K562 (cell line): ENCODE data around the gene GPSM3. TPM values are rescaled to one million over a fixed set of nuclear protein-coding genes. Genes with fewer than 3 reads are reported as not detected.

Experiments
- BACH1 ChIP-seq: fragments of 200-800 bp; sonication (Bioruptor generic); IDR thresholded peaks from 2 replicates; pipeline ENCODE4 v1.6.1; 2016; ENCODE audit warnings: missing genetic modification characterization, missing compliant biosample characterization
- BRD9 ChIP-seq: fragments of 450-650 bp; IDR thresholded peaks from 2 replicates; pipeline ENCODE4 v1.6.1; 2018; ENCODE audit warnings: low read depth; ENCODE audit not compliant: partially characterized antibody
- BRF2 ChIP-seq: IDR thresholded peaks from 3 replicates; pipeline ENCODE4 v1.6.1; 2011; ENCODE audit warnings: borderline replicate concordance, mild to moderate bottlenecking; ENCODE audit not compliant: insufficient read length, insufficient read depth
- CHCHD3 ChIP-seq: fragments of 250-450 bp; sonication (Bioruptor Pico); IDR thresholded peaks from 2 replicates; pipeline ENCODE4 v2.1.2; 2022; ENCODE audit warnings: mild to moderate bottlenecking
- GTF2B ChIP-seq: IDR thresholded peaks from 2 replicates; pipeline ENCODE4 v1.6.1; 2011; ENCODE audit not compliant: insufficient read length; ENCODE audit errors: extremely low read depth
- HMGN3 ChIP-seq: IDR thresholded peaks from 2 replicates; pipeline ENCODE4 v1.6.1; 2011; ENCODE audit warnings: borderline replicate concordance, low read depth, mild to moderate bottlenecking, mixed read lengths, low read length; ENCODE audit not compliant: insufficient read length; ENCODE audit errors: extremely low read depth
- KLF10 ChIP-seq: fragments of 250-450 bp; sonication (Bioruptor Pico); IDR thresholded peaks from 2 replicates; pipeline ENCODE4 v1.6.1; 2021; ENCODE audit warnings: matching md5 sums
- MIER1 ChIP-seq: fragments of 450-650 bp; IDR thresholded peaks from 2 replicates; pipeline ENCODE4 v1.6.1; 2016; ENCODE audit warnings: antibody characterized with exemption, mild to moderate bottlenecking, low read depth
- MITF ChIP-seq: IDR thresholded peaks from 2 replicates; pipeline ENCODE4 v1.6.1; 2014; ENCODE audit warnings: antibody characterized with exemption
- MTA1 ChIP-seq: fragments of 450-650 bp; IDR thresholded peaks from 2 replicates; pipeline ENCODE4 v1.6.1; 2017; ENCODE audit warnings: borderline replicate concordance
- MTF1 ChIP-seq: fragments of 250-450 bp; sonication (Bioruptor Pico); IDR thresholded peaks from 2 replicates; pipeline ENCODE4 v1.9.0; 2021; ENCODE audit warnings: moderate library complexity, mild to moderate bottlenecking, inconsistent platforms, borderline replicate concordance
- NFE2L1 ChIP-seq: fragments of 450-650 bp; IDR thresholded peaks from 2 replicates; pipeline ENCODE4 v1.6.1; 2016; ENCODE audit warnings: missing genetic modification characterization, low read depth, mild to moderate bottlenecking, missing compliant biosample characterization, moderate library complexity, borderline replicate concordance
- NFYB ChIP-seq: IDR thresholded peaks from 2 replicates; pipeline ENCODE4 v1.6.1; 2011; ENCODE audit warnings: mild to moderate bottlenecking, moderate library complexity; ENCODE audit not compliant: insufficient read length; ENCODE audit errors: extremely low read depth
- PCBP1 ChIP-seq: fragments of 200-400 bp; formaldehyde crosslinking; IDR thresholded peaks from 2 replicates; pipeline ENCODE4 v1.6.1; 2018; ENCODE audit warnings: mild to moderate bottlenecking, low read depth, low read length; ENCODE audit not compliant: poor library complexity, severe bottlenecking
- POLR2H ChIP-seq: IDR thresholded peaks from 2 replicates; pipeline ENCODE4 v1.6.1; 2016; ENCODE audit warnings: missing genetic modification characterization, low read depth, mild to moderate bottlenecking, control low read depth, missing compliant biosample characterization, moderate library complexity
- PTTG1 ChIP-seq: fragments of 450-650 bp; IDR thresholded peaks from 2 replicates; pipeline ENCODE4 v1.6.1; 2016; ENCODE audit warnings: low read depth, mild to moderate bottlenecking, missing genetic modification characterization, missing compliant biosample characterization
- RBM22 ChIP-seq: fragments of 200-400 bp; formaldehyde crosslinking; IDR thresholded peaks from 2 replicates; pipeline ENCODE4 v1.6.1; 2018; ENCODE audit warnings: low read length, low read depth; ENCODE audit not compliant: poor library complexity, severe bottlenecking
- SAFB2 ChIP-seq: fragments of 200-400 bp; formaldehyde crosslinking; IDR thresholded peaks from 2 replicates; pipeline ENCODE4 v1.6.1; 2018; ENCODE audit warnings: borderline replicate concordance, low read length, low read depth, moderate library complexity; ENCODE audit not compliant: severe bottlenecking
- SMARCE1 ChIP-seq: fragments of 450-650 bp; IDR thresholded peaks from 2 replicates; pipeline ENCODE4 v1.7.1; 2016; ENCODE audit warnings: mild to moderate bottlenecking
- SUPT5H ChIP-seq: fragments of 450-650 bp; IDR thresholded peaks from 2 replicates; pipeline ENCODE4 v1.6.1; 2016
- ZBTB17 ChIP-seq: fragments of 450-650 bp; formaldehyde crosslinking; IDR thresholded peaks from 2 replicates; pipeline ENCODE4 v1.4.0; 2020; ENCODE audit warnings: mild to moderate bottlenecking
- ZBTB2 ChIP-seq: fragments of 450-650 bp; IDR thresholded peaks from 2 replicates; pipeline ENCODE4 v1.6.1; 2016; ENCODE audit warnings: antibody characterized with exemption
- ZNF175 ChIP-seq: fragments of 200-800 bp; sonication (Bioruptor generic); IDR thresholded peaks from 2 replicates; pipeline ENCODE4 v1.6.1; 2016; ENCODE audit warnings: low read depth, mild to moderate bottlenecking, missing genetic modification characterization, missing compliant biosample characterization
- ZNF316 ChIP-seq: fragments of 450-650 bp; IDR thresholded peaks from 2 replicates; pipeline ENCODE4 v1.6.1; 2016
- ZNF586 ChIP-seq: fragments of 450-650 bp; formaldehyde crosslinking; conservative IDR thresholded peaks from 2 replicates; pipeline ENCODE4 v1.4.0; 2020; ENCODE audit warnings: mild to moderate bottlenecking, moderate library complexity
- ZSCAN32 ChIP-seq: fragments of 450-650 bp; formaldehyde crosslinking; IDR thresholded peaks from 2 replicates; pipeline ENCODE4 v1.4.0; 2020; ENCODE audit warnings: mild to moderate bottlenecking, moderate library complexity
- polyA plus RNA-seq, 8 experiments: library from polyadenylated mRNA; depleted of rRNA in 4 of 8; stranded (reverse) in 5 of 8; unstranded in 3 of 8; fragments of >200 nt; fragmentation: Nextera tagmentation in 2 of 8; fragmentation: Illumina TruSeq in 1 of 8; extraction: Ambion mirVana in 2 of 8; extraction: Trizol in 1 of 8; gene quantifications; 2 replicates each; pipeline versions ENCODE4 v1.2.1 to v1.2.3, GENCODE V29; 2011 to 2014; ENCODE audit warnings: inconsistent platforms in 1 of 8, missing spikeins in 1 of 8
- total RNA-seq, 7 experiments: library from RNA; depleted of rRNA in 6 of 7; stranded (reverse); fragments of >200 nt in 6 of 7; fragmentation: Illumina TruSeq in 2 of 7; extraction: Trizol in 2 of 7; gene quantifications; 2 replicates each; pipeline versions ENCODE4 v1.2.1 to v1.2.3, GENCODE V29; 2011 to 2021; ENCODE audit warnings: low replicate concordance in 1 of 7

The GPSM3 gene
- total and polyA plus RNA-seq, 9 of the 15 experiments (the other 6 are each of a cell fraction or from before 2014, with no cell fraction given), result 5.3 to 42.6 (median 24.4) TPM

- TF ChIP-seq MTF1 (CRISPR knock-in tag) (no peak), KLF10 (CRISPR knock-in tag) (no peak), ZBTB17 (CRISPR knock-in tag) (peak; percentile 88), POLR2H (tag) (no peak), SMARCE1 (peak; percentile 94), ZNF316 (no peak), NFE2L1 (no peak), CHCHD3 (CRISPR knock-in tag) (no peak), PTTG1 (tag) (peak; percentile 51; the same call in 1 of the 2 replicates), ZSCAN32 (CRISPR knock-in tag) (no peak), MTA1 (peak; percentile 87), ZBTB2 (peak; percentile 79), BRD9 (no peak), ZNF586 (CRISPR knock-in tag) (no peak), MITF (no peak), BRF2 (no peak), PCBP1 (no peak), SUPT5H (peak; percentile 64), HMGN3 (no peak), BACH1 (tag) (peak; percentile 52; the same call in 1 of the 2 replicates), NFYB (no peak), ZNF175 (CRISPR knock-in tag) (0 out of 2 replicates have a peak, but pooled peaks have one; percentile 47), SAFB2 (no peak), RBM22 (no peak), GTF2B (no peak), MIER1 (no peak)
Observed at GRCh38 chr6:32167761-32168262, 24.6 kb downstream of the GPSM3 start (continued).
